ENCODE data around the gene UBP1. TPM values are rescaled to one million over a fixed set of nuclear protein-coding genes. Genes with fewer than 3 reads are reported as not detected.

The UBP1 gene
- total and polyA plus RNA-seq, 9 of the 15 experiments (the other 6 are each of a cell fraction or from before 2014, with no cell fraction given): 13.6 to 143 (median 79.6) TPM

DNA sequence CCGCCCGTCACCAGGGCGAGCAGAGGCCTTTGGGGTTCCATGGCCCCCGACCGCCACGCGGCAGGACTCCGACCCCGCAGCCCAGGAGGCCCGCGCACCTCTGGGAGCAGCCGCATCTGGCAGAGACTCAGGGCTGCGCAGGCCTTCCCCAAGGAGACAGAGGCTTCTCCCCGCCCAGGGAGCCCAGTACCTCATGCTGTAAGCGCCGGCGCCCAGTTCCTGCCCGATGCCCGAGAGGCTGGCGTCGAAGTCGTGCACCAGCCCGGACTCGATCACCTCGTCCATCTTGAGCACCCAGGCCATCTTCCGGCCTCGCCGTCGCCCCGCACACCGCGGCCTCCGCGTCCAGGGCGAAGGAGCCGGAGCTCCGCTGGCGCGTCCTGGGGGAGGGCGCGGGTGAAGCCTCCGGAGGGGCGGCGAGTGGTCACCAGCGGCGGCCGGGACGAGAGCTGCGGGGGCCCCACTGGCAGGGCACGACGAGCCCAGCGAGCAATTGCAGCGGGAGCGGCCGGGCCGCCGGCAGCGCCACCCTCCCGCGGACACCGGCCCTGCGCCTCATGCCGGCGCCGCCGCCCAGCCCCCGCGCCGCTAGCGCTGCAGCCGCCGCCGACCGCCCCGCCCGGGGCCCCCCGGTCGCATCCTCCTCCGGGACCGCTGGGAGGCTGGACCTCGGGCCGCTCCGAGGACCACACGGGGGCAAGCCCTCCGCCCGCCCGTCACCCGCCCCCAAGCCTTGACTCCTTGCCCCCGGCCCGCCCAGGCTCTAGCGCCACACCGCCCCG is 468 bp downstream of the UBP1 start (continued):
- TF ChIP-seq ILK (tag; IDR thresholded peaks at IDR 0.05; ENCODE audit: borderline replicate concordance, low read depth) (no peak), HDAC6 (IDR thresholded peaks at IDR 0.05; ENCODE audit: low read depth, low read length) (no peak), PURB (CRISPR knock-in tag; IDR thresholded peaks at IDR 0.05; ENCODE audit: low read depth) (no peak), RBFOX2 (IDR thresholded peaks at IDR 0.05; ENCODE audit: low read depth, low read length) (peak; percentile 86), CHD2 (IDR thresholded peaks at IDR 0.05; ENCODE audit: low read depth, low read length) (no peak), HDGF (IDR thresholded peaks at IDR 0.05) (no peak), ZNF239 (CRISPR knock-in tag; IDR thresholded peaks at IDR 0.05) (no peak), IRF1 (CRISPR knock-in tag; IDR thresholded peaks at IDR 0.05; ENCODE audit: borderline replicate concordance) (no peak), ZBTB17 (CRISPR knock-in tag; IDR thresholded peaks at IDR 0.05) (peak; percentile 92), HES1 (IDR thresholded peaks at IDR 0.05; ENCODE audit: low read depth) (no peak), MAFG (tag; conservative IDR thresholded peaks at IDR 0.05) (no peak), CHCHD3 (CRISPR knock-in tag; IDR thresholded peaks at IDR 0.05) (no peak), CTCFL (IDR thresholded peaks at IDR 0.05; ENCODE audit: borderline replicate concordance, insufficient read depth, low read depth, low read length, poor library complexity, severe bottlenecking) (no peak), SP1 (CRISPR knock-in tag; IDR thresholded peaks at IDR 0.05) (no peak; the same call in 1 of the 2 replicates), PBX2 (CRISPR knock-in tag; IDR thresholded peaks at IDR 0.05; ENCODE audit: low read depth) (no peak), PBX2 (tag; conservative IDR thresholded peaks at IDR 0.05; ENCODE audit: low read depth) (no peak), SRSF3 (IDR thresholded peaks at IDR 0.05; ENCODE audit: insufficient read depth, low read length) (0 out of 2 replicates have a peak, but pooled peaks have one; percentile 41), U2AF2 (optimal IDR thresholded peaks at IDR 0.05; ENCODE audit: low read depth, low read length) (no peak), ZBTB8A (IDR thresholded peaks at IDR 0.05; ENCODE audit: partially characterized antibody) (no peak)
- TF ChIP-seq, protein P1, sequence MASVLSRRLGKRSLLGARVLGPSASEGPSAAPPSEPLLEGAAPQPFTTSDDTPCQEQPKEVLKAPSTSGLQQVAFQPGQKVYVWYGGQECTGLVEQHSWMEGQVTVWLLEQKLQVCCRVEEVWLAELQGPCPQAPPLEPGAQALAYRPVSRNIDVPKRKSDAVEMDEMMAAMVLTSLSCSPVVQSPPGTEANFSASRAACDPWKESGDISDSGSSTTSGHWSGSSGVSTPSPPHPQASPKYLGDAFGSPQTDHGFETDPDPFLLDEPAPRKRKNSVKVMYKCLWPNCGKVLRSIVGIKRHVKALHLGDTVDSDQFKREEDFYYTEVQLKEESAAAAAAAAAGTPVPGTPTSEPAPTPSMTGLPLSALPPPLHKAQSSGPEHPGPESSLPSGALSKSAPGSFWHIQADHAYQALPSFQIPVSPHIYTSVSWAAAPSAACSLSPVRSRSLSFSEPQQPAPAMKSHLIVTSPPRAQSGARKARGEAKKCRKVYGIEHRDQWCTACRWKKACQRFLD (CRISPR knock-in tag; IDR thresholded peaks at IDR 0.05): no peak
